Common myeloid progenitor, CD34-positive (primary cell): Measurements from ENCODE around the gene ALK.
A peak's percentile ranks its signal among the peaks of the same experiment; 100 is the strongest.

Experiments used
- CTCF ChIA-PET: fragments of 350-600 bp; sonication (Branson Sonifier 250); formaldehyde crosslinking; loops from one replicate; lab custom pipeline; 2021; ENCODE audit warnings: antibody characterized with exemption; lab: Charles Lee
- POLR2A ChIA-PET: fragments of 350-600 bp; sonication (Branson Sonifier 250); formaldehyde crosslinking; loops from one replicate; lab custom pipeline; 2021; ENCODE audit warnings: antibody characterized with exemption; lab: Charles Lee
- DNase-seq, 3 donors: peaks; one replicate each; pipeline versions ENCODE4 v3.0.0 to v3.0.0-alpha.2; 2013
- H3K27ac ChIP-seq, 2 experiments: 1 replicate in 1 of 2; 2 replicates in 1 of 2; pipeline ENCODE4 v1.7.0; 2013; ENCODE audit warnings: inconsistent platforms in 2 of 2, low read length in 2 of 2, mild to moderate bottlenecking in 2 of 2, low read depth in 1 of 2, moderate library complexity in 1 of 2; ENCODE audit not compliant: severe bottlenecking in 2 of 2, insufficient read depth in 1 of 2, poor library complexity in 1 of 2
- H3K27me3 ChIP-seq, 5 experiments: replicated peaks in 2 of 5; 1 replicate in 3 of 5; 2 replicates in 2 of 5; pipeline versions ENCODE4 v1.6.1 to v1.7.0; 2013; ENCODE audit warnings: low read length in 4 of 5, mild to moderate bottlenecking in 2 of 5, moderate library complexity in 2 of 5, inconsistent platforms in 1 of 5; ENCODE audit not compliant: insufficient read depth in 5 of 5, control insufficient read depth in 4 of 5
- H3K36me3 ChIP-seq, 4 experiments: 1 replicate in 2 of 4; 2 replicates in 2 of 4; pipeline versions ENCODE4 v1.6.1 to v1.7.0; 2013; ENCODE audit warnings: low read length in 3 of 4, control low read depth in 1 of 4, mild to moderate bottlenecking in 1 of 4; ENCODE audit not compliant: control insufficient read depth in 4 of 4, insufficient read depth in 4 of 4
- H3K4me1 ChIP-seq, 4 experiments: 1 replicate in 3 of 4; 2 replicates in 1 of 4; pipeline versions ENCODE4 v1.6.1 to v1.7.1; 2013; ENCODE audit warnings: low read length in 3 of 4, mild to moderate bottlenecking in 3 of 4, control low read depth in 1 of 4, inconsistent platforms in 1 of 4, moderate library complexity in 1 of 4; ENCODE audit not compliant: control insufficient read depth in 4 of 4, insufficient read depth in 4 of 4; ENCODE audit errors: control extremely low read depth in 1 of 4
- H3K4me3 ChIP-seq, 7 experiments: 1 replicate in 4 of 7; 2 replicates in 3 of 7; pipeline versions ENCODE4 v1.5.1 to v1.7.0; 2013; ENCODE audit warnings: mild to moderate bottlenecking in 7 of 7, low read length in 6 of 7, moderate library complexity in 6 of 7, inconsistent platforms in 2 of 7, low read depth in 2 of 7, control low read depth in 1 of 7; ENCODE audit not compliant: insufficient read depth in 4 of 7, control insufficient read depth in 1 of 7; ENCODE audit errors: extremely low read depth in 1 of 7
- H3K9me3 ChIP-seq, 5 experiments: 1 replicate in 4 of 5; 2 replicates in 1 of 5; pipeline versions ENCODE4 v1.6.1 to v1.7.1; 2013; ENCODE audit warnings: low read length in 4 of 5, mild to moderate bottlenecking in 2 of 5, inconsistent platforms in 1 of 5, low read depth in 1 of 5, moderate library complexity in 1 of 5; ENCODE audit not compliant: control insufficient read depth in 4 of 5, insufficient read depth in 2 of 5; ENCODE audit errors: control extremely low read depth in 1 of 5
- WGBS: methylation state at CpG from one replicate; pipeline ENCODE4 v1.1.5; 2013; ENCODE audit not compliant: insufficient coverage; 5-methylcytosine and 5-hydroxymethylcytosine counted together

The ALK gene

DNA sequence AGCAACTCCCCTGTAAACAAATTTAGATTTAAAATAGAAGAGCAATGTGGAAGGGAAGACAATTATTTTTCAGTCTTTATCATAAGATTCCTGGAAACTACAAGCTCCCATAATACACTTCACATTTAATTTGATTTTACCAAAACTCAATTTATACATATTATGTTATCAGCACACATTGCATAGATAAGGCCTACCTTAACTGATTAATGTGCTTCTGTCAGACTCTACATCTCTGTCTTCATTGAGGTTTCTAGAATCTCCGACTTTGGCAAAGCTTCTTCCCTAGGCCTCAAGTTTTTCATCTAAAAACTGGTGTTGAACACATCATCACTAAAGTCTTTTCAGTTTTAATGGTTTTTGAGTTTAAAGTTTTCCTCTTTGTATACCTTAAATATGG is 440.1 kb downstream of the ALK start:
- Histone ChIP-seq H3K4me3 (no peak overlapping the region), H3K36me3 (no peaks in the 10 kb centered on the region), H3K27me3 (no peaks in the 10 kb centered on the region), H3K4me1 (peaks cover 6 to 17% (median 9%) of the 10 kb centered on the region in 4 experiments), H3K27ac (no peak overlapping the region), H3K9me3 (peaks cover 0 to 3% (median 0%) of the 10 kb centered on the region in 5 experiments)
- CTCF ChIA-PET, result no interaction called here
- no CpG with 5 or more reads among the region's 1 CpG for WGBS
- POLR2A ChIA-PET, result no interaction called here
- DNase-seq, result no peak

DNA sequence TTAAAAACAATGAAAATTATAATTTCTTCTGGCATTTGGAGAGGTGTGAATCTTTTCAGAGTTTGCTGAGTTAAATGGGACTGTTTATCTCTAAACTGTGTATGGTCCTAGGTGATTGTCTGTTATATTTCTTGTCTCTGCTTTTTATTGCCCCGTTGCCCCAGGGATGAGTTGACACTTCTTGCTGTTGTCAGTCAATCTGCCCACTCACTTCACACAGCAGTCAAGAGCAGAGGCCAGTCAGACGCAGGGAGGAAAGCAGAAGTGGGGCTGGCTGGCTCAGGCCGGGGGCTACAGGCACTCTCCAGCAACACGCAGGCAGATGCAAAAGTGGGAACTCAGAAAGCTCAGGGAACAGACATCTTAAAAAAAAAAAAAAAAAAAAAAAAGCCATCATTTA is 441.0 kb downstream of the ALK start:
- no CpG with 5 or more reads among the region's 4 CpGs for WGBS
- DNase-seq, result peak; percentile 68 to 96 (median 95)
- H3K9me3 ChIP-seq, result peaks cover 0 to 3% (median 0%) of the 10 kb centered on the region in 5 experiments
- no peaks in the 10 kb centered on the region for H3K27me3 ChIP-seq
- peaks cover 6 to 17% (median 9%) of the 10 kb centered on the region in 4 experiments for H3K4me1 ChIP-seq
- CTCF ChIA-PET, result interaction anchor here (0.5 kb wide), 1 partner anchor 38 kb away, joined by 3 read pairs; no protein-coding TSS in a partner anchor
- H3K36me3 ChIP-seq, result no peaks in the 10 kb centered on the region
- H3K4me3 ChIP-seq, result no peak overlapping the region
- no peak overlapping the region for H3K27ac ChIP-seq
- POLR2A ChIA-PET, result no interaction called here

DNA sequence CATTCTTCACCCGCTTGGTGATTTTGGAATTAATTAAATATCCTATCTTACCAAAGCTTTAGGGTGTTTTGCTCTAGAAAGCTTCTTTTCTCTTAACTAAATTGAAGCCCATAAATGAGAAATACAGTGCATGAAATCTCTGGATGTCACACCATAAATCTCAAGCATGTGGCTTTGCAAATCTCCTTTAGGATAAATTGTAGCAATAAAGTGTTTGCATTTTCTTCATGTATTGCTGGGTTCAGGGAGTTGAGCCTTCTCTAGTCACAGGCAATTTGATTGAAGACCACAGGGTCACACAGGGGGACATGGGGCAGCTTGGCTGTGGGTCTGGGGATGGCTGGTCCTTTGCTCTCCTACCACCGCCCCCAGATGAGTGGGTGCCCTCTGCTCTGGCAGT is 442.0 kb downstream of the ALK start:
- no peak for DNase-seq
- ChIA-PET POLR2A (interaction anchor here (0.6 kb wide), 1 partner anchor 686 kb away, joined by 3 read pairs; no protein-coding TSS in a partner anchor), CTCF (interaction anchor here (1.1 kb wide), 2 partner anchors 8 to 41 kb away, joined by 3 read pairs; no protein-coding TSS in a partner anchor)
- H3K27me3 ChIP-seq, result no peaks in the 10 kb centered on the region
- WGBS, result 100% methylated on average over 1 of the region's 2 CpGs
- H3K4me3 ChIP-seq, result no peak overlapping the region
- peaks cover 6 to 17% (median 9%) of the 10 kb centered on the region in 4 experiments for H3K4me1 ChIP-seq
- no peak overlapping the region for H3K27ac ChIP-seq
- no peaks in the 10 kb centered on the region for H3K36me3 ChIP-seq
- H3K9me3 ChIP-seq, result peaks cover 0 to 2% (median 0%) of the 10 kb centered on the region in 5 experiments

DNA sequence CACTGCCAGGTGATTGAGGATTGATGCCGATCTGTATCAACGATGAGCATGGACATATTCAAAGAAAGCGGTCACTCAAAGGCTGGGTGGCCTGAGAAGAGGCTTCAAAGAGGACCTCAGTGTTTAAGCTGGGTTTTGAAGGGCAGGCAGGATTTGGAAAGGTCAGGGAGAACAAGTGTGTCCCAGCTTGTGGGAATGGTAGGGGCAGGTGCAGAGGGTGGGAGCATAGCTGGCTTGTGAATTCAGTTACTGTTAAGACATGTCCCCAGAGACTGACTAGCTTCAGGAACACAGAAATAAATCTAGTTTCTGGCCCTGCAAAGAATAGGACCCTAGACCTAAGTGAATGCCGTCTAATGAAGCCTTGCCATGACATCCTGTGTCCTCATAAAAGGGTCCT is 442.7 kb downstream of the ALK start:
- Histone ChIP-seq H3K9me3 (no peaks in the 10 kb centered on the region), H3K27me3 (no peaks in the 10 kb centered on the region), H3K4me3 (no peak overlapping the region), H3K27ac (no peak overlapping the region), H3K36me3 (no peaks in the 10 kb centered on the region), H3K4me1 (peaks cover 6 to 17% (median 9%) of the 10 kb centered on the region in 4 experiments)
- WGBS, result 100% methylated on average over 4 of the region's 4 CpGs
- no peak for DNase-seq
- POLR2A ChIA-PET, result no interaction called here
- CTCF ChIA-PET, result interaction anchor here (0.8 to 1.1 kb wide), 3 partner anchors 9 to 42 kb away, joined by 3 read pairs; no protein-coding TSS in a partner anchor

DNA sequence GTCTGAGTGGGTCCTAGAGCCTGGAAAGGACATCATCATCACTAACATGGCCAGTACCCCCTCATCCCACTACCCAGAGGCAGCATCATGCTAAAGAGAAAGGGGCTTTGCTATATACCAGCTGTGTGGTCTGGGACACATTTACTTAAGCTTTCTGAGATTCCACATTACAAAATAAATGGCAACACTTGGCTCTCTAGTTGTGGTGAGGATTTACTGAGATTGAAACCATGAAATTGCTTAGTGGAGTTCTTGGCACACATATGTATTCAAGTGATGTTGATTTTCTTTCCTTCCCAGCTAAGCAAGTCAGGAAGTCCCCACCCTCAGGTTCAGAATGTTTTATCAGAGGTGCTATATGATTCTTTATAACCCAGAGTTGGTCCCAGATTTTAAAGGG is 444.2 kb downstream of the ALK start:
- DNase-seq, result no peak
- no peak overlapping the region for H3K27ac ChIP-seq
- H3K4me1 ChIP-seq, result peaks cover 6 to 17% (median 9%) of the 10 kb centered on the region in 4 experiments
- peaks cover 0 to under 1% (median 0%) of the 10 kb centered on the region in 5 experiments for H3K9me3 ChIP-seq
- no peaks in the 10 kb centered on the region for H3K36me3 ChIP-seq
- ChIA-PET POLR2A (no interaction called here), CTCF (no interaction called here)
- H3K4me3 ChIP-seq, result no peak overlapping the region
- no peaks in the 10 kb centered on the region for H3K27me3 ChIP-seq

DNA sequence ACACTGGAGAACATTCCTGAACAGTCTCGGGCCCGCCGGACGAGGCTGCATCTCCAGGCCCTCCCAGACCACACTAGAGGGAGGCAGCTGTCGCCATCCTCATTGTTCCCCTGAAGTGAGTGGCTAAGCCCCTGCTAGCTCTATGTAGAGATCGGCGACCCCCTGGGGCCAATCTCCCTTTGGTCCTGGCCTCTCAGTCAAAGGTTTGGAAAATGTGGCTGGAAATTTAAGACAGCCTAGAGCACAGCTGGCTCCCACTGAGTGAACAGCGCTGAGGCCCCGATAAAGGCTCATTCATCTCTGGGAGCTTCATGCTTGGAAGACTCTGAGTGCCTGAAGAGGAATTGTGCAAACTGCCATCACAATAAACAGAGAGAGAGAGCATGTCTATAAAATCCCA is 445.9 kb downstream of the ALK start:
- CTCF ChIA-PET, result no interaction called here
- WGBS, result 99% methylated on average over 9 of the region's 9 CpGs

DNA sequence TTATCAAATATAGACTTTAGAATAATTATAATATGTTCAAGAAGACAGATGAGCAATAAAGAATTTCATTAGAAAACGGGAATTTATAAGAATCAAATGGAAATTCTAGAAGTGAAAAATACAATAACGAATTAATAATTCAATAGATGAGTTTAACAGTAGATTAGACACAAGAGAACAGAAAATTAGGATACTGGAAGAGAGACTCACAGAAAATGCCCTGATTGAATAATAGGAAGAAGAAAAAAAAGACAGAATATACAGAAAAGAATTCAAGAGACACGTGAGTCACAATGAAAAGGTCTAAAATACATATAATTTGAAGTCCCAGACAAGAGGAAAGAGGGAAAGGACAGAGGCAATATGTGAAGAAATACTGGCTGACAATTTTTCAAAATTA is 451.4 kb downstream of the ALK start:
- H3K4me1 ChIP-seq, result no peaks in the 10 kb centered on the region
- ChIA-PET CTCF (no interaction called here), POLR2A (no interaction called here)
- no peaks in the 10 kb centered on the region for H3K36me3 ChIP-seq
- DNase-seq, result no peak
- H3K27me3 ChIP-seq, result no peaks in the 10 kb centered on the region
- peaks cover 0 to 22% (median 6%) of the 10 kb centered on the region in 5 experiments for H3K9me3 ChIP-seq
- WGBS, result no CpG with 5 or more reads among the region's 3 CpGs
- no peak overlapping the region for H3K4me3 ChIP-seq
- H3K27ac ChIP-seq, result no peak overlapping the region

More for the DNA sequence above, 445.9 kb downstream of the ALK start:
- DNase-seq, result no peak
- Histone ChIP-seq H3K9me3 (peaks cover 0 to 7% (median 3%) of the 10 kb centered on the region in 5 experiments), H3K27me3 (no peaks in the 10 kb centered on the region), H3K4me1 (peaks cover 0 to 9% (median 4%) of the 10 kb centered on the region in 4 experiments), H3K27ac (no peak overlapping the region), H3K36me3 (no peaks in the 10 kb centered on the region), H3K4me3 (no peak overlapping the region)
- POLR2A ChIA-PET, result no interaction called here
